Osteocyte (in vitro differentiated cells): ENCODE results near the gene WASHC3. TPM values are rescaled to one million over a fixed set of nuclear protein-coding genes. Genes with fewer than 3 reads are reported as not detected.

Experiments
- DNase-seq: peaks from one replicate; pipeline ENCODE4 v3.0.0; 2021; ENCODE audit warnings: mixed read lengths; ENCODE audit not compliant: unreplicated experiment; ENCODE audit errors: extremely low spot score
- H3K27ac Mint-ChIP-seq: one replicate; pipeline ENCODE4 v1.8.0; 2021; ENCODE audit warnings: mild to moderate bottlenecking, mixed read lengths; ENCODE audit not compliant: unreplicated experiment
- H3K27me3 Mint-ChIP-seq: one replicate; pipeline ENCODE4 v1.8.0; 2021; ENCODE audit warnings: mixed read lengths; ENCODE audit not compliant: unreplicated experiment
- H3K36me3 Mint-ChIP-seq: one replicate; pipeline ENCODE4 v1.8.0; 2021; ENCODE audit warnings: mixed read lengths; ENCODE audit not compliant: unreplicated experiment
- H3K4me1 Mint-ChIP-seq: one replicate; pipeline ENCODE4 v1.8.0; 2021; ENCODE audit warnings: mixed read lengths; ENCODE audit not compliant: unreplicated experiment
- H3K4me3 Mint-ChIP-seq: one replicate; pipeline ENCODE4 v1.8.0; 2021; ENCODE audit warnings: mild to moderate bottlenecking, moderate library complexity, mixed read lengths; ENCODE audit not compliant: unreplicated experiment
- H3K9me3 Mint-ChIP-seq: one replicate; pipeline ENCODE4 v1.8.0; 2021; ENCODE audit warnings: mixed read lengths; ENCODE audit not compliant: unreplicated experiment
- total RNA-seq: library from RNA; stranded (reverse); gene quantifications from 2 replicates; pipeline ENCODE4 v1.2.1, GENCODE V29; 2021
- TF ChIP-seq, protein P1 (sequence below): fragments of 200-600 bp; sonication (generic); IDR thresholded peaks from 2 replicates; pipeline ENCODE4 v1.5.0; 2021; ENCODE audit warnings: antibody characterized with exemption, mild to moderate bottlenecking, moderate library complexity

The WASHC3 gene
- total RNA-seq, 1 donor from 2014 or later = 34.4 TPM

DNA sequence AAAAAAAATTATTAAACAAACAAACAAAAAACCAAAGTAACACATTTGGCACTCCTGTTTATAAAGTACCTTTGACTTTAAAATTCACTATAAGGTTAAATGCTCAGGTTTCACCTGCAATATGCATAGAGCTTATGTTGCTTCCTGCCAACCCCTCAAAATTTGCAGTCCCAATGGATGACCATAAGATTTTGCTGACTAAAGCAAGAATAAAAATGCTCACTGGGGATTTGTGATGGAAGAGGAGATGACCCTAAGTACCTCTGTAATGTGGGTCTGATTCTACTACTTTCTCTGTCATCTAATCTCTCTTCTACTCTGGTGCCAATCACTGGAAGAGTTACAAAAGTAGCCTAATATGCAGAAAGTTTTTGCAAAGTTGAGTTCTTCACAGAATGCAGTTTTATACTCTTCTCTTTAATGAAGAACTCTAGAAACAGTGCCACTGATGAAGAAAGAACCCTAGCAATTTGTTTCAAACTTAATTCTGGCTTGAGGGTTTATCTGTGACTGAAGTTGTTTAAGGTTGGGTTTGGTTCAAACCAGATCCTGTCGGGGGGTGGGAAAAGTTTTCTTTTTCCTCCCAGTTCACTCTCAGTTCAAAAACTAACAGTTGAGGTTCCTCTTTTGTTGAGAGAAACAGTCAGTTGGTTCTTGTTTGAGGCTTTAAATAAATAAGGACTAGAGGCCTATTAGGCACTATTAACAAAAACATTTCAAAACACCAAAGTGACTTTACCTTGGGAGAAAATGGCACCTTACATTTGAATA, 10.9 kb downstream of the WASHC3 start:
- no peak for DNase-seq
- no peaks in the 10 kb centered on the region for H3K9me3 Mint-ChIP-seq
- H3K4me3 Mint-ChIP-seq = no peak overlapping the region
- no peak overlapping the region for H3K27ac Mint-ChIP-seq
- H3K36me3 Mint-ChIP-seq = peaks cover 22% of the 10 kb centered on the region
- H3K27me3 Mint-ChIP-seq = no peaks in the 10 kb centered on the region
- TF ChIP-seq, protein P1, sequence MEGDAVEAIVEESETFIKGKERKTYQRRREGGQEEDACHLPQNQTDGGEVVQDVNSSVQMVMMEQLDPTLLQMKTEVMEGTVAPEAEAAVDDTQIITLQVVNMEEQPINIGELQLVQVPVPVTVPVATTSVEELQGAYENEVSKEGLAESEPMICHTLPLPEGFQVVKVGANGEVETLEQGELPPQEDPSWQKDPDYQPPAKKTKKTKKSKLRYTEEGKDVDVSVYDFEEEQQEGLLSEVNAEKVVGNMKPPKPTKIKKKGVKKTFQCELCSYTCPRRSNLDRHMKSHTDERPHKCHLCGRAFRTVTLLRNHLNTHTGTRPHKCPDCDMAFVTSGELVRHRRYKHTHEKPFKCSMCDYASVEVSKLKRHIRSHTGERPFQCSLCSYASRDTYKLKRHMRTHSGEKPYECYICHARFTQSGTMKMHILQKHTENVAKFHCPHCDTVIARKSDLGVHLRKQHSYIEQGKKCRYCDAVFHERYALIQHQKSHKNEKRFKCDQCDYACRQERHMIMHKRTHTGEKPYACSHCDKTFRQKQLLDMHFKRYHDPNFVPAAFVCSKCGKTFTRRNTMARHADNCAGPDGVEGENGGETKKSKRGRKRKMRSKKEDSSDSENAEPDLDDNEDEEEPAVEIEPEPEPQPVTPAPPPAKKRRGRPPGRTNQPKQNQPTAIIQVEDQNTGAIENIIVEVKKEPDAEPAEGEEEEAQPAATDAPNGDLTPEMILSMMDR = no peak
- H3K4me1 Mint-ChIP-seq = no peaks in the 10 kb centered on the region

DNA sequence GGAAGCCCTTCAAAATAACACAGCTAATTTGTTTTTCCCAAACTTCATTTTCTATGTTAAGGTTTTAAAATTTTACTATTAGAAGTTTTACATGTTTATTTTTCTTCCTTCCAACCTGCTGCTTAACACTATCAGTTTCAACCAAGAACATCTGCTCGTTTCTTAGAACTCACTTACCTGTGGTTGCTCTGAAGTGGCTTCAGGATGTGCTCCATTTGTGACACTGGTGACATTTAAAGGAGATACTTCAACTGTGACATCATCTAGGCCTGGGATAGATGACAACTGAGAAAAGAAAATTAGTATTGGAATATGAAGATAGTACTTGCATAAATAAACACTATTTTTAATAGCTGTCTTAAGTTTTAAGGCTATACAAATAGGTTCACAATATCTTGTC, 17.9 kb downstream of the WASHC3 start:
- Mint-ChIP-seq H3K36me3 (peaks cover 8% of the 10 kb centered on the region), H3K4me1 (no peaks in the 10 kb centered on the region), H3K27ac (no peak overlapping the region), H3K9me3 (no peaks in the 10 kb centered on the region), H3K27me3 (no peaks in the 10 kb centered on the region), H3K4me3 (no peak overlapping the region)
- no peak for DNase-seq
- TF ChIP-seq, protein P1 = no peak

DNA sequence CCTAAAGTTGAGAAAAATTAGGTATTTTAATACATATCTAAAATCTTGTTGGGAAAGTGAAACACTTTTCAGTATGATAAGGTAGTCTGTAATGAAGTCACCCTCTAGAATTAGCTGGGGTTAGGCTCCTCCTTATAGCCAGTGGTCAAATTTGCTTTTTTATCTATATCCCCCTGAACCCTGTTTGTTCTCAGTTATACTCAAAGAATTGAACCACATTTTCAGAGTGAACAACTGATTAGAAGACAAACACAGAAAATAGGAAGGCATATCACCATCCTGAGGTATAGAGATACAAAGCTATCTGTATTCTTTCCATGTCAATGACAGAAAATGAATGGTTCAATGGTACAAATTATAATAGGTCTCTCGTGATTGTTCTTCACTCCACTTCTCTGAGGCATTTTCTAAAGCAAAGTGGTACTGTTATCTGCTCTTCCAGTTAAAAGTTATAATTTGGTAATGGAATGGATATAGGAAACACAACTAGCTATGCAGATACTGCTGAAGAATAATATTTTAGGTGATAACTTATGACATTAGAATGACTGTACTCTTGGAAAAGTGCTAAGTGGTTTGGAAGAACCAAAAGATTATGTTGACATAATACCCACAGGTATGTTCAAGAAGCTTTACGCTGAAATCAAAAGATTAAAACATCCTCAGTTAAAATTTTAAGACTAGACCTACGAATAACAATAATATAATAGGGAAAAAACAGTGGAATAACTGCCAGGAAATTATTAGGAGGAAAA, 27.6 kb downstream of the WASHC3 start:
- H3K4me1 Mint-ChIP-seq = no peaks in the 10 kb centered on the region
- peaks cover 39% of the 10 kb centered on the region for H3K36me3 Mint-ChIP-seq
- H3K27ac Mint-ChIP-seq = no peak overlapping the region
- no peak overlapping the region for H3K4me3 Mint-ChIP-seq
- DNase-seq = no peak
- H3K9me3 Mint-ChIP-seq = no peaks in the 10 kb centered on the region
- H3K27me3 Mint-ChIP-seq = no peaks in the 10 kb centered on the region
- TF ChIP-seq, protein P1 = no peak

DNA sequence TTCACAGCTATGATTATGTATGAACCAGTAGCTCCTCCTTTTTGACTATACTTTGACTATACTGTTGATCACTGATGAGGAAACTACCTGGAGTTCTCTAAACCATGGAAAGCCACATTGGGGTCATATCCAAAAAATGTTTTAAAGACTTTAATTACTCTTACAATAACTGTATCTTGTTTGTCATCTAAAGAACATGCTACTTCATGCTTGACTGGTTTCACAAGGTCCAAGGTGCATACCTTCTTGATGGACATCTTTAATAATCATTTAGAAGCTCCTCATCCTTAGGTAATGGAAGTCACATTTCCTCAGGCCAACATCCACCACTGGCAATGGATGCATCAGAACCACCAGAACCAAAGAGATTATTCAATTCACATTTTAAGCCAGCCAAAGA, 29.9 kb downstream of the WASHC3 start:
- Mint-ChIP-seq H3K9me3 (no peaks in the 10 kb centered on the region), H3K36me3 (peaks cover 31% of the 10 kb centered on the region), H3K27me3 (no peaks in the 10 kb centered on the region), H3K4me1 (no peaks in the 10 kb centered on the region), H3K27ac (no peak overlapping the region), H3K4me3 (no peak overlapping the region)
- DNase-seq = no peak
- TF ChIP-seq, protein P1 = no peak

DNA sequence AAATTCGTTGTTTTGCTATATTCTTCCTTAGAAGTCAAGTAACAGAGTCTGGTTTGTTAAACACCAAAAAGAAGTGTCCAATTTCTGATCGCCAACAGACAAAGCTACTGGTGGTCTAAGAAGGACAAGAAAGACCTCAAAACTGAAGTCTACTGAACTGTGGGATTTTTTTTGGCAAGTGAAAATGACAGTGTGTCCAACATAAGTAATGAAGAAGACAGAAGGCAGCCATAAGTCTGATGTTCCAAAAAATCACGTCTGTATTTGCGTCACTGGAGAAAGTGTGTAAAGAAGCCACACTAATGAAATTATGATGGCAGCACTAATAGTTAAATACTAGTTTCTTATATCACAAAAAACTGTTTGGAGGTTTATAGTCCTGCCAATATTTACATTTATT, 32.6 kb downstream of the WASHC3 start:
- TF ChIP-seq, protein P1 = no peak
- Mint-ChIP-seq H3K27ac (no peak overlapping the region), H3K9me3 (no peaks in the 10 kb centered on the region), H3K4me3 (no peak overlapping the region), H3K4me1 (no peaks in the 10 kb centered on the region), H3K27me3 (no peaks in the 10 kb centered on the region), H3K36me3 (peaks cover 21% of the 10 kb centered on the region)
- DNase-seq = no peak
